NCI-H2227 (cell line): ENCODE data around the gene LLCFC1.

Experiments
- DNase-seq: peaks from one replicate; lab custom pipeline; 2025; ENCODE audit not compliant: unreplicated experiment; lab: John Stamatoyannopoulos, UW

Gene LLCFC1

DNA sequence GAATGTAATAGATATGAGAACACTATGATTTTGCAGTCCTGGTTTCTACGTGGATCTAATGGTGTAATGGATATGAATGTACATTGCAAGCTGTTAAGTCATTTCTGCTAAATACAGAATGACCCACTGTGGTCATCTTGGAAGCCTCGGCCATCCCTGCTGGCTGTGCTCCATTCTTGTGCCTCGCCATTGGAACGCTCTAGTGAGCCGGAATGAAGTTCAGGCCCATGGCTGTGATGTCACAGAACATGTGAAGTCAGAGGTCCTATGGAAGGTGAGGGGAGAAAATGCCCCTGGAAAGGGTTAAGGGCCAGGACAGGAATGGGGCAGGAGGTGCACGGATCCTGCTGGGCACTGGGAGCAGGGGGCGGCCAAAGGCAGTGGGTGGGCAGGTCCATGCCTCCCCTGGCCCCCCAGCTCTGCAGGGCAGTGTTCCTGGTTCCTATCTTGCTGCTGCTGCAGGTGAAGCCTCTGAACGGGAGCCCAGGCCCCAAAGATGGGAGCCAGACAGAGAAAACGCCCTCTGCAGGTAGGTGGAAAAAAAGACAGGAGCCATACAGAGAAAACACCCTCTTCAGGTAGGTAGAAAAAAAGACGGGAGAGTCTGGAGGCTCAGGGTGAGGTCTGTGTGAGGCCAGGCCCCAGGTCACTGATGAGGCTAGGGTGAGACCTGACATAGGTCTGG lies at the start of gene LLCFC1:
TSS of gene LLCFC1 (plus strand) at position 259 of the 685 bp plus-strand sequence. CDS start at position 397, 138 bp downstream.
- no peak for DNase-seq

DNA sequence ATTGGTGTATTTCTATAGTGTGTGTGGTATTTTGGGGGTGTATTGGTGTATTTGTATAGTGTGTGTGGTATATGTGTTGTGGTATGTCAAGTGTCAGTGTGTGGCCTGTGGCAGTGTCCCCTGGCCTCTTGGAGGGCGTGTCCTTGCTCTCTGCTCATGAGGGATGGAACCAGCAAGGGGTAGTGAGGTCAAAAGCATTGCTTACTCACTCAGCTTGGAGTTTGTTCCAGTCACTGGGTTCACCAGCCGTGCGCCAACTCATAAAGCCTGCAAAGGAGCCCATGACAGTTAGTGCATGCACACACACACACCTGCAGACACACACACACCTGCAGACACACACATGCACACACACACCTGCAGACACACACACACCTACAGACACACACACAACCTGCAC lies 49.5 kb upstream of the LLCFC1 start:
- DNase-seq = no peak

DNA sequence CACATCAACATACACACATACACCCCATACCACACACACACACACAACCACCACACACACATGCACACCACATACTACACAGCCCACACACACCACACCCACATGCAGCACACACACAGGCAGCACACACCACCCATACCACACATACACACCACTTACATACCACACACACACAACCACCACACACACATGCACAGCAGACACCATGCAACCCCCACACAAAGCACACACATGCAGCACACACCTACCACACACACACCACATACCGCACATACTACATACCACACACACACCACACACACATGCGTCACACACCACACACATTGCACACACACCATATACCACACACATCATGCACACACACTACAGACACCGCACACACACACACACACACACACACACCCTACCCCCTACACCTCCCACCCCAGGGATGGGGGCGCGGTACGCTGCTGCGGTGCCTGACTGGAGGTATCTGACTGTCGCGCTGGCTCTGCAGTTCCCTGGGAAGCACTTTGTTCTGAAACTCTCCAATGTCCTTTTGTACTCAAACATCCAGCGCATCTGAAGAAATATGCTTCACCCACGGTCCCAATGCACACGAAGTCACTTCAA lies 48.3 kb upstream of the LLCFC1 start:
- no peak for DNase-seq

DNA sequence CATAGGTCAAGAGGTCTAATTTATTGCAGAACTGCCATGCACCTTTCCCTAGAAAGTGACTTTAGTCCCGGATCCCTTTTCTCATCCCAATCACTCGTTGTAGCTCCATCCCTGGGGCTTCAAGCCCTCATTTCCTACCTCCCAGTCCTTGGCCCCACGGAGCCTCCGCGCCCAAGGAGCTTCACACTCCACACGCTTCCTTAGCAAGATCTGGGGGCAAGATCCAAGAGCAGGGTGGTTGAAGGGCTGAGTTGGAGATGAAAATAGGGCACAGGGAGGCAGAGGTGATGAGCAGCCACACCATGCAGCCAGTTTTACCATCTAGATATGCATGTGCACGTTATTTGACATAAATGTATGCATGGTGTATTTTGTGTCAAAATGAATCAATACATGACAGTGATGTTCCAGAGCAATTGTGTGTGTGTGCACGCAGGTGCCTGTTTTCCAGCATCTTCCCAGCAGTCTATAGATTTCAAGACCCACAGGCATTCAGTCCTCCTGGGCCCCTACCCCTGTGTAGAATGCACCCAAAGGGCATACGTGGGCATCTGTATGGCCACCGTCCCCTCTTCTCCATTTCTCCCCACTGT lies 47.7 kb upstream of the LLCFC1 start:
- no peak for DNase-seq

DNA sequence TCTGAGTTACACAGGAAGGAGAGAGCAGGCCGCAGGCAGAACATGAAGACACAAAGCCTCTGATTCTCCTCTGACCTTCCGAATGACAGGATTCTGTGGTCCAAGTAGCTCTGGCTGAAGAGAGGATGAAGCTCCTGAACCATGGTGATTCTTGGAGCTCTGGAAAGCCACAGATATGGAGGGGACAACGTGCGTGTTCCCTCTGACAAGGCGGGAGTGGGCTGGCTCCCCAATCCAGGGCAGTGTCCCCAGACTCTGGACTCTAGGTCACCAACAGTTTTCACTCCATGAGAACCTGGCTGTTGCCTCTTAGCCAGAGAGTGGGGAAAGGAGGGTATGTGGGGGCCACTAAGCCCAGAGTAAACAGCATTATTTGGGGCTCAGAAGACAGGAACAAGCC lies 46.3 kb upstream of the LLCFC1 start:
- DNase-seq = no peak

DNA sequence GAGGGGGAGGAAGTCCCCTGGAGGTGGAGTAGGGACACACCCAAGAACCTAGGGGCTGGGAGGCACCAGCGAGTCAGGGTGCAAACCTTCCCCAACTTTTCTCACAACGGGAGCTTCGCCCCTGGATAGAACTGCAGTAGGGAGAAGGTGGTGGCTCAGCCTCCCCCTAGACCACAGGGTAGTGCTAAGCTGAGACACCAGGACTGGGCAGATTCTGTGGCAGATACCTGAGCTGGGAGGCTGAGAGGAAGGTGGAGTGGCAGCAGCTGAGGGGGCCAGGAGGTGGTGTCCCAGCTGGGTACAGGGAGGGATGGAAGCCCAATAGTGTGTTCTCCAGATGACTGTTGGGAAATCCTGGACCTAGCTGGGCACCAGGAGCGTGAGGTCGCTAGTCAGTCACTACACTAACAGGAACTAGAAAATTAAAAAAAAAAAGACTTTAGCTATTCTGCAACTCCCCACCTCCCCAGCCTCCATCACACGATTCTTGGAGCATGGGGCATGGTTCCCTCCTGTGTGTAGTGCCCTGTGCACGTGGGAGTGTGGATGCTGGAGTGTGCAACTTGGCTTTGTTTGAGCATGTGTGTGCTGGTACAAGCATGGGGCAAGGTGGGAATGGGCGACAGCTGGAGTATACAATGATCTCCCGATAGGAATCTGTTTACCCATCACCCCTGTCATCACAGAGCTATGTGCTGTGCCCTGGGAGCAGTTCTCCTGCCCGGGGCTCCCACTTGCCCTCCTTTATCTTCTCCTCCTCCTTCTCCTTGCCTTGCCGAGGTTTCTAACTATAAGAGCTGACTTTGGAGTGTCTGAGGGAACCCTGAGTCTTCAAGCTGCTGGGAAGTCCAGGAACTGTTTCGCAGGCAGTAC lies 44.9 kb upstream of the LLCFC1 start:
- no peak for DNase-seq

DNA sequence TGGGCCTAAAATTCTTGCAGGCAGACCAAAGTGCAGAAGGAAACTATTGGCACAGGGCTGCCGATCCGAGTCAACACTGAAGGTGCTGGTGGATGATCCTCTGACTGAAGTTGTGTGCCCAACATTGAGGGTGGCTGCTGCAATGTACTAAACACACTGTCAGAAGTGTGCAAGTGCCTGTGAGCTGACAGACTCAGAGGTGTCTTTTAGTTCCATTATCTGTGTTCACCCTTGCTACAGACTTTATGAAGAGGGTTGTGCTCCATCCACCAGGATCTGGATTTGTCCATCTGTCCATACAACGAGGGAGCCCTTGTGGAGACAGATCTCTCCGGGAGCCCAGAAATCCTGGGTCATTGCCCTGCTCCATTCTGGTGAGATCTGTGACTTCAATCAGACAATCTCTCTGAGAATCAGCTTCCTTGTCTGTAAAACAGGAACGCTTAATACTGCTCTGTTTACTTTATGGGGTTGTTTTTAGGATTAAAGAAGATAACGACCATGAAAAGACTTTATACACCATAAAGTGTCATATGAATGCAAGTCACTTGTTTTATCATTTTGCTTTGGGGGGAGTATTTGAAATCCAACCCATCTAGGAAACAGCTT lies 44.2 kb upstream of the LLCFC1 start:
- DNase-seq = no peak

DNA sequence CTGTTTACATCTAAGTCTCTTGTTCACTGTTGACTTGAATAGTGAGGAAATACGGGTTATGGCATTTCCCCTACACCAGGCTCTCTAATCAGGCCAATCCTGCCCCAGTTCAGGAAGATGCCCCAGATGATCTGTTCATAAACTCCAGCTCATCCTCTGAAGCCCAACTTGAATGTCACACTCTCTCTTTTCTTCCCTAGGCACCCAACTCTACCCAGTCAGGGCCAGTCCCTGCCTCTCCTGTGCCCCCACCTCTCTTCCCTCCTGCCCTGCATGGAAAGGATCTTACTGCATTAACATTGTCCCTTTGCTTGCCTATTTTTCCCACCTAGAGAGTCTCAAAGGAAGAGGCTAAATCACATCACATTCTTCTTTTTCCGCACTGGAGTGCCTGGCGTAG lies 43.1 kb upstream of the LLCFC1 start:
- DNase-seq = no peak

DNA sequence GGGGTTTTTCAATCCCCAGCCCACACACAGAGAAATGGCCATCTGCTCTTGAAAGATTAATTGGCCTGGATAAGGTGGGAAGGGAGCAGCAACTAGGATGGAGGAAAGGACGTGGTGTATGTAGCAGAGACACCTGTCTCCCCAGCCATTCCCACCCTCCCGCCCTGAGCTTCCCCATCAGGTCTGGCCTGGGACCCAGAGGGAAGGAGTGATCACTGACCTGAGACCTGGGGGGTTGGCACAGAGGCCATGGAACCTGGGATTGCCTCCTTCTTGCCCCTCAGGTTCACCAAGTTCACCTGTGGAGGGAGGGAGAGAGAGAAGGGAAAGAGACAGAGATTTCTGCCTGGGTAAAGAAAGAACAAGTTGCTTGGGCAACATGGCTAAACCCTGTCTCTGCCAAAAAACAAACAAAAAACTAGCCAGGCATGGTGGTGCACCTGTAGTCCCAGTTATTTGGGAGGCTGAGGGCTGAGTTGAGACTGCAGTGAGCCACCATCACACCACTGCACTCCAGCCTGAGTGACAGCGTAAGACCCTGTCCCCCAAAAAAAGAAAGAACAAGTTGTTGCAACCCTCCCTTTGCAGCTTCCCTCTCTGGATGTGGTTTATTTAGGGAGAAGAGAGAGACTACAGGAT lies 42.4 kb upstream of the LLCFC1 start:
- no peak for DNase-seq

DNA sequence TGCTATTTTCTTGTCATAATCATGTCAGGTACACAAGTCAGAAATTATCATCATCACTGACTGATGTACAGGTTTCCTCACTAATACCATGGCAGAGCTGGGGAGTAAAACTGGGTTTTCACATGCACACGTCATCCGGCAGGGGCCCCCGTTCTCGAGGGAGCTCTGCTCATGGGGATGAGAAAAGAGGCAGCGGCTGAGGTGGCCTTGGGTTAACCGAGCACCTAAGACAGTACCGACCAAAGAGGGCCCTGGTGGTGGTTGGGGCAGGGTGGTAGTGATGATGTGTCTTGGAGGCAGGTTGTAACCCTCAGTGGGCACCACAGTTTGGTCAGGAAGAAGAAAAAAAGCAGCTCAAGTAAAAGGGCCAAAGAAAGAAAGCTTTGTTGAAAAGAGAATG lies 41.6 kb upstream of the LLCFC1 start:
- DNase-seq = no peak

DNA sequence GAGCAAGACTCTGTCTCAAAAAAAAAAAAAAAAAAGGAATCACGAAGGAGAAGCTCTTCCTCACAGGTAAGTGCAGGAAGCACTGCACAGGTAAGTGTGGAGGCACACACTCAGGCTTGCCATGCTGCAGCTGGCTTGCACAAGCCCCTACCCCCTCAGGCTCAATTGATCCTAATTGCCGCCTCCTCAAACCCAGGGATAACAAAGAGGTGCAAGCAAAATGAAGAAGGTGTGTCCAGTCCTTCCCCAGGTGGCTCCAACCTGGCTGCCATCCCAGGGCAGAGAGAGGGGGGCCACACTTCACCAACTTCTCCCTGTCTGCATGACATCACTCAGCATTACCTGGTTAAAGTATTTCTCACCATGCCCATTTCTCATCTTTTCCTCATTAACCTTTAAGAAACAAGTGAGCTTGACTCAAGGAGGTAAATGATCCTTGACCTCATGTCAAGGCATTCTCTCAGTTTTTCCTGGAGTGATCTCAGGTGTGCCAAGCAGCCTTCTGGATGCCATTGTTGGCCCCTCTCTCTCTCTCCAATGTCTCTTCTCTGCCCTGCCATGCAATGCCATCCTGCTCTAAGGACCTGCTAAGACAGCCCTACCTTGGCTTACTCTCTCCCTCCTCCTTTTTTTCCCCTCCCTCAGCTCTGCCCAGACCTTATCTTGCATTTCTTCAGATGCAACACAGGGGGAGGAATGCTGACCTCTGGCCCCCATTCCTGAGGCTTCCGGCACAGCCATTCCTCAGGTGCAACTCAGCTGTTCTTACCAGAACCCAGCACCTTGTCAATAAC lies 40.7 kb upstream of the LLCFC1 start:
- no peak for DNase-seq

DNA sequence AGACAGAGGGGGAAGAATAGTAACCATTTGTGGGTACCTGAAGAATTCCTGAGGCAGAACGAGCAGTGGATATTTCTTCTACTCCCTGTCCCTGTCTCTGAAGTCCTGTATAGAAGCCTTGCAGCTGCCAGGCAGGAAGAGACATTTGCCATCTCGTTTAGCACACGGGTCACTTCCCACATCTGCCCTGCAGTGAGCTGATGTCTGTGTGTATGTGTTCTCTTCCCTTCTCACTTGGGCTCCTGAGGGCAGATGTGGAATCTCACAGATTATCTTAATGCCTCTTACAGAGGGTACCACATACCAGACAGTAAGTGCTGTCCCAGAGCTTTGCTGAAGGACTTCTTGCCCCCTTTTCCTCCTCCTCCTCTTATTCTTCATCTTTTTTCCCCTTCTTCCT lies 39.6 kb upstream of the LLCFC1 start:
- no peak for DNase-seq

DNA sequence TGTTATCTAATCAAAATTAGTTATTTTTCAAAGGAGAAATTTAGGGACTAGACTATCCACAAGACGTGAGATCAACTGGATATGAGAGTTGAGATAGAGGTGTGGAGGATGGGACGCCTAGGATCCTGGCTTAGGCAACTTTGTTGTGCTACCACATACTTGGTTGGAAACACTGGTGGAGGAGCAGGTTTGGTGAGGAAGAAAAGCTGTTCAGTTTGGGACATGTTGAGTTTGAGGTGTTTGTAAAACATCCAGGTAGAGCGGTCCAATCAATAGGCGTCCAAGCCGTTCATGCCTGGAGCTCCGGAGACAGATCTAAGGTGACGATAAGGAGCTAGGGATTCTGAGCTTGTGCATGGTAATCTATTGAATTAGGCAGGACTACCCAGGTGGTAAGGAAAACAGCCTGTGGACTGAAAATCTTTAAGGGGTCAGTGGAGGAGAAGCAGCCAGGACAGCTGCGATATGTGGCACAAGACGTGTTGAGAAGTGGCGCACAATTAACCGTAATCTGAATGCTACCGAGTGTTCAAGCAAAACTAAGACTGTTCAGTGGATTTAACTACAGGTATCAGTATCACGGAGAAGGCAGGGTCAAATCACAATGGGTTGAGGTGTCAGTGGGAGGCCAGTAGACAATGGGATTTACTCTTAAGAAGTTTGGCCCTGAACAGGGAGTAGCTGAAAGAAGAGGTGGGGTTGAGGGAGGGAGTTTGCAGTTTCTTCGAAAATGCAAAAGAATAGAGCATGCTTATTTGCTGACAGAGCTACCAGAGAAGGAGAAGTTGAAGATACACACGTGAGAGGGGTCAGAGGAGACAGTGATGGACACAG lies 37.6 kb upstream of the LLCFC1 start:
- DNase-seq = no peak

DNA sequence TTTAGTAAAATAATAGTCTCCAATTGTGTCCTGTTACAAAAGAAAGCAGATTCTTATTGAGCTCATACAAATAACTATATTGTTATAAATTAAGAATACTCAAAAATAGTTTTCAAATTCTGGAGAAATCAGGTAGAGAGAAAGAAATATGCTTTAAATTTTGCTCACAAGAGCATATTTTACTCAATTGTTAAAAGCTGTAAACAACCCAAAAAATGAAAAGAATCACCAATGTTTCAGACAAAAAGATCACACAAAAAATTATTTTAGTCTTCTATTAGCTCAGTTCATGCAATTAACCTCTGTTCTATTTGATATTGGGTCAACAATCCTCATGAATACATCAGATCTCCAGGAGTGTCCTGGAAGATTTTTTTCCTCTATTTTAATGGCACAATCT lies 35.2 kb upstream of the LLCFC1 start:
- DNase-seq = no peak

DNA sequence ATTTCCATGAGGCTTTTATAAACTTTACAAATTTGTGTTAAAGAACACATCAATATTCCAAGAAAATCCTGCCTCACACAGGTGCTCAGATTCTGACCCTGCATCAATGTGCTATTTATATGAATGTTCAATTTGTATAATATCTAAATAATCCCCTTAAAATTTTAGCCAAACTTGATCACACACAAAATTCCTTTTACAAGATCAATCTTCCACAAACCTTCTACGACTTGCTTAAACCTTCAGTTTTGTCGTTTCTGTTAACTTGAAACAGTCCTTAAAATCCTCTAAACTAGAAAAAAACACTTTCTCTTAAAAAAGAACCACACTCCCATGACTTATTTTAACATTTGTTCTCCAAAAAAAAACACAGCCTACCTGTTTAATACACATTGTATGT lies 33.5 kb upstream of the LLCFC1 start:
- DNase-seq = no peak

DNA sequence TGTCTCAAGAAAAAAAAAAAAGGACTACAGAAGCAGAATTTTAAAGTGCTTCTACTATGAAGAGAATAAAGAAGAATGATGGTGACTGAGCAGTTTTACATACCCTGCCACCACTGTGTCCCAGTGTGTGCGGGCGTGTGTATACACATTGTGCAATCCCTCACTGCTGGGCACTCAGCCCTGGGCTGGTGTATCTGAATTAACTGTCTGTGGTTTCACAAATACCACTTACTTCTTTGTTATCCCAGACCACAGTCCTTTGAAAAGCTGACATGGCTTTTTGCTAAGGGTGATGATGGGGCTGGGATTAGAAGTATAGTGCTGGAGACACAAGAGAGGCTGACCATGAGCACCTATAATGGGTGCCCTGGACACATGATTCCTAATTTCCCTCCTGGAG lies 32.6 kb upstream of the LLCFC1 start:
- DNase-seq = no peak

DNA sequence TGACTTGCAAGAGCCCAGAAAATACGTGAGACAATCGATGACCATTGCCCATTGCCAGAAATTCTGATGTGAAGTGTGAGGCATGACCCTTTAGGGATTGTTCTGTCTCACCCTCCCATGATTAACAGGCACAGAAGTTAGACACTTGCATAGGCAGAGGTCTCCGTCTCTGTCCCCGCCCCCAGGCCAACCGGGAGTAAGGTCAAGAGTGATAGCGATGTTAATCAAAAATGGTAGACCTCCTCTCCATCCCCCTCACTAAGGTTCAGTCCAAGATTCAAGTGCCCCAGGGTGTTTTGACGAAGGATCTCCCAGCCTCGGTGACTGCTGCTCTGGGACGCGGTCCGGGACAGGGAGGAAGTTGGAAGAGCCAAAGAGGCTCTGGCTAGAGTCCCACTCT lies 31.0 kb upstream of the LLCFC1 start:
- DNase-seq = no peak

DNA sequence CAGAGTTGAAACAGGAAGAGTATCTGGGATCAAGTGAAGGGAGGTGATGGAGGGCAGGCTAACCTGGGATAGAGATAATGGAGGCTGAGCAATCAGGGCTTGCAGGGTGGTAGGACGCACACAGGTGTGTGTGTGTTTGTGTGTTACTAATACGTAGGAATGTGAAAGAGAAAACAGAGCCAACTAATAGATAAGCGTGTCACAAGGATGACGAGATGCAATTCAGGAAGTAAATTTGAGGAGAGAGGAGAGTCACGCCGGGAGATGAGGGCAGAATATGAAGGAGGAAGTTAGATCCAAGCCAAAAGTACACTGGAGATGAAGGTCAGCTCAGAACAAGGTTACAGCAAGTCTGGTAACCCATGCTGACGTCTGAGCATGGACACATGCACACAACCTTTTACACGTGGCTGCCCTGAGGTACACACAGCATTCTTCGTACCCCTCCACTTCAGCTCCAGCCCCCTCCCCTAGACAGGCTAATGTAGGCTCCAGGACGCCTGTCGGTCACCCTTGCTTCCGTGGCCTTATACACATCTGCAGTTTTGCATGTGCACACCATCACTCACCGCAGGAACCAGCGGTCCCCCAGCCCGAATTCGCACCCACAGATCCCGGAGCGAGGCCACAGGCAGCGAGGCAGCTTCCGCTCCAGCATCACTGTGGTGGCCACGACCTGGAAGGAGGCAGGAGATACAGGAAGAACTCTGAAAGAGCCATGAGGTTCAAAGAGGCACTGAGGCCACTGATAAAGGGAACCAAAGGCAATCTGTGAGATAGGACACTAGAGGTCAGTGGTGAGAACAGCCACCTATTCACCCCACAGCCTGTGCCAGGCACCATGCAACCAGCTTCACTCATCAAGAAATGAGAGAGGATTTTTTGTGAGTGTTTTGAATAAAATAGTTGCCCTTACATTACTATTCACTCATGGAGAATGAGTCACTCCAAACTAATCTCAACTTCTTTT lies 30.1 kb upstream of the LLCFC1 start:
- no peak for DNase-seq
